GM03348 (cell line): ENCODE data around the gene TNFRSF18.

Source experiments
- DNase-seq: peaks from one replicate; pipeline ENCODE4 v3.0.0; 2012; ENCODE audit warnings: low spot score

Gene TNFRSF18

DNA sequence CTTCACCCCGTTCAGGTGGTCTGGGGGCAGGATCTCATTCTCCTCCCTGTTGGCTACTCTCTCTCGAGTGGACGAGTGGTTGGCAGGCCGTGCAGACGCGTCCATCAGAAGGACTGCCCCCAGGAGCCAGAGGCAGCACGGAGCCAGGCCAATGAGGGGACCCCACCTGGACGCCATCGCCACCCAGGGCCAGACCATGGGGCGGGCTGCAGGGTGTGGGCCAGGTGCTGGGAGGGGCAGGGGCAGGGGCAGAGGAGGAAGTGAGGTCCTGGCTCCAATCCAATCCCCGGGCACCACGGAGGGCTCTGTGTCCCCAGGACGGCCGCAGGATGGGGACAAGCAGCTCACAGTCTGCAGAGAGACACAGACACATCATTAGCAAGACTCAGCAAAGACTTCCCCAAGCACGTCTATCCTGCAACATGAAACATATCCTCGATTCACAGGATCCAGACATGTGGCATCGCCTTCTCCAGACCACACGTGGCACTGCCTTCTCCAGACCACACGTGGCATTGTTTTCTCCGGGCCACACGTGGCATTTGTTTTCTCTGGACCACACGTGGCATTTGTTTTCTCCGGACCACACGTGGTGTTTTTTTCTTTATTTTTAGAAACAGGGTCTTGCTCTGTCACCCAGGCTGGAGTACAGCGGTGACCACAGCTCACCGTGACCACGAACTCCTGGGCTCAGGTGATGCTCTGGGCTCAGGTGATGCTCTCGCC, 22.4 kb upstream of the TNFRSF18 start:
- DNase-seq = no peak

DNA sequence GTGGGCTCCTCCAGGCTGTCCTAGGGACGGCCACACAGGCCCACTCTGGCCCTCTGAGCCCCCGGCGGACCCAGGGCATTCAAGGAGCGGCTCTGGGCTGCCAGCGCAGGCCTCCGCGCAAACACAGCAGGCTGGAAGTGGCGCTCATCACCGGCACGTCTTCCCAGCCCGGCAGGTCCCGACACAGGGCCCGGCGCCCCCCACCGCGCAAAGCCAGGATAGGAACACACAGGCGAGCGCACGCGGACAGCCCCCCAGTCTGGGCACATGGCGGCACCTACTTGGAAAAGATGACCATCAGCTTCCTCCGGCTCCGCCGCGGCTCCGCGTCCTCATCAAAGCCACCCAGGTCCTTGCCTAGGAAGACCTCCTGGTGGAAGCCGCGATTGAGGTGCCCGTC, 21.8 kb upstream of the TNFRSF18 start:
- no peak for DNase-seq

DNA sequence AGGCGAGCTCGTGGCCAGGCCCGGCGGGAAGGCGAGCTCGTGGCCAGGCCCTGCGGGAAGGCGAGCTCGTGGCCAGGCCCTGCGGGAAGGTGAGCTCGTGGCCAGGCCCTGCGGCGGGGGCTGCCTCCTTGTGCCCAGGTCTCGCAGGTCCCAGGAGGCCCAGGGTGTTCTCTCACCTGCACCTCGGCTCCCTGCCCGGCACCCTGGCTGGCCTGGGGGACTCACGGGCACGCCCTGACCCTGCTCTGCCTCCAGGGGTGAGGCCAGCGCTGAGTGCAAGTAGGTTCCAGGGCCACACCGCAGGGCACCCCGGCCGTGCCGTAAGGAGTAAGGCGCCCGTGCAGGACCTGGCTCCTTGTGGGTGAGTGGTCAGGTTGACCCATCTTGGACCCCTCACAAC, 21.0 kb upstream of the TNFRSF18 start:
- DNase-seq = no peak

DNA sequence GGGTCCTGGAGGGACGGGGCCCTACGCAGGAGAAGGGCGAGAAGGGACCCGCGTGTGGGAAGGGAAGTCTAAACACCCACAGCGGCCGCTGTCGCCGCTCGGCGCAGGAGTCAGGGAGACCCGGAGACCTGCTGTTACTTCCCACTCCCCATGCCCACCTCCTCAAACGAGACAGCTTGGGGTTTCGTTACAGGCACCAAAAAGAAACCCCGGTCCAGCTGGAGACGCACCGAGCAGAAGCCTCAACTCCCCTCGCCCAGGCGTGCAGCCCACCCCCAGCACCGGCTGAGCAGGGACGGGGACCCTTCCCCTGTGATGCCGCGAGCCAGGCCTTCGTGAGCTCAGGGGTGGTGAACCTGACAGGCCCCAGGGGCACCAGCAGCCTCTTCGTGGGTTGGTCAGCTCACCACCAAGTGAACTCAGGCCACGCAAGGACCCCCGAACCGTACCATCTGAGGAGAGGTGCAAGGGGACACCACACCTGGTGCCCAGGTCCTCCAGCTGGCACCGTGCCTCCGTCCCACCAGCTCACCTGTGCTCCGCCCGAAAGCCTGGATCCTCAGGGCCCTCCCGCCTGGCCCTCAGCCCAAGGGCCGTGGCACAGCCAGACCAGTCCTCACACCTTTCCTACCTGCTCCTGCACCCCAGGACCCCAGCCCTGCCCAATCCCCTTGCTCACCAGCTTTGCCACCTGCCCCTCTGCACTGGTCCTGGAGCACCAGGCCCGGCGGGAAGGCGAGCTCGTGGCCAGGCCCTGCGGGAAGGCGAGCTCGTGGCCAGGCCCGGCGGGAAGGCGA, 20.4 kb upstream of the TNFRSF18 start:
- no peak for DNase-seq

DNA sequence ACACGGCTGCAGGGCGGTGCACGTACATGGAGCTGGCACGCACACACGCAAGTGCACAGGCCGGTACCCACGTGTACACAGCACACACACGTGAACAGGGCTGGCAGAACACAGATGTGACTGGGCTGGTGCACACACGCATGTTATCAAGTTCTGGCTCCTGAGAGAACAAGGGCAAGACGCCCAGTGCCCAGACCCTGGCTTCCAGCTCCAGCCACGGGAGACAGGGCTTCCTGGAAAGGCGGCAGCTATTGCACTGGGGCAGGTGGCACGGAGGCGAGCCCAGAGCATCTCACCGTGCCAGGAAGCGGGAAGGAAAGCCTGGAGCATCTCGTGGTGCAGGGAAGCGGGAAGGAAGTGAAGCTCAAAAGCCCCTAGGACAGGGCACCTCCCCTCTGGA, 19.5 kb upstream of the TNFRSF18 start:
- no peak for DNase-seq

DNA sequence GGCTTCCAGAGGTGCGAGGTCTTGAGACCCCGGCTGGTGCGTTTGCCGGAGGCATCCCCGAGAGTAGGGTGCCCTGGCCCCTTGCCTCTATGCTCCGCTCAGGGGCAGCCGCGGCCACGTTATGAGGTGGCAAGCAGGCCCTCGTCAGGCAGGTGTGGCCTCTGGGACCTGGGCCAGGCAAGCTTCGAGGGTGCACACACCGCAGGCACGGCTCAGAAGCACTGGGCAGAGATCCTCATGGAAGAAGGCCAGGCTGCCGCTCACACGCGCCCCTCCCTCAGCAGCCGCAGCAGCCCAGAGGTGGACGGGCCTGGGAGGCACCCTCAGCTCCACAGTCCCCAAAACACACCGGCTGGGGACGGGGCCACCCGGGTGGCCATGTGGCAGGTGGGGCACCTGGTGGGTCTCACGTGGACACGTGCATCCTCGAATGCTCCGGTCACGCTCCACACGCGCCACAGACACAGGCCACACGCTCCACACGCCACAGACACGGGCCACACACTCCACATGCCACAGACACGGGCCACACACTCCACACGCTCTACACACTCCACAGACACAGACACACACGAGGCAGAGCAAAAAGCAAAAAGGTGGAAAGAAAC, 18.9 kb upstream of the TNFRSF18 start:
- no peak for DNase-seq

DNA sequence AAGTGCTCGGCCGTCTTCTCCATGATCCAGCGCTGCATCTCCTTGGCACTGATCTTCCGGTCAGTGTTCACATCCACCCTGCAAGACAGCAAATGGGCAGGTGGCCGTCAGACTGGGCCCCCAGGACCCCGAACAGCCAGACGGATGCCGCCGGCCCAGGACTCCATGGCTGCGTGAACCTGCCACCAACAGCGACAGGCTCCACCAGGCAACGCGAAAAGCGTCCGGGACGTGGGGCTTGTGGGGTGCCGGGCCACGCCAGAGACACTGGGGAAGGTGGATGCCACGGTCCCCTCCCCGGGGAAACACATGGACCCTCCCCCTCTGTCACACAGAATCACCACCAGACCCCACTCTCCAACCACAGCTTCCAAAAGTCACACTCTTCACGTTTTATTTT, 17.5 kb upstream of the TNFRSF18 start:
- no peak for DNase-seq

DNA sequence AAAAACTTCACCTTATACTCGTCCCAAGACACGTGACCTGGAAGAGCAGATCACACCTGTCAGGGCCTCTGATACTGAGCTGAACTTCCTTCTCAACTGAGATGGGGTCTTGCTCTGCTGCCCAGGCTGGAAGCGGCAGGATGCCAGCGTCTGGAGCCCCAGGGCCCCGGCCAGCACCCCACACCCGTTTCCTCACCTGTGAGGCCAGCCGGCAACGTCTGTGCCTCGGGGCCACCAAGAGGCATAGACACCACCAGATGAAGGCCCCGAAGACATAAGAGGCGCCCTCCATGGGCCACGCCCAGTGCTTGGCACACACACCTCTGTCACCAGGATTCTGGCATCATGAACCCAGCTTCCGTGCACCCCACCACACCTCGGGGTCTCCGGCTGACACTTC, 16.9 kb upstream of the TNFRSF18 start:
- DNase-seq = no peak

DNA sequence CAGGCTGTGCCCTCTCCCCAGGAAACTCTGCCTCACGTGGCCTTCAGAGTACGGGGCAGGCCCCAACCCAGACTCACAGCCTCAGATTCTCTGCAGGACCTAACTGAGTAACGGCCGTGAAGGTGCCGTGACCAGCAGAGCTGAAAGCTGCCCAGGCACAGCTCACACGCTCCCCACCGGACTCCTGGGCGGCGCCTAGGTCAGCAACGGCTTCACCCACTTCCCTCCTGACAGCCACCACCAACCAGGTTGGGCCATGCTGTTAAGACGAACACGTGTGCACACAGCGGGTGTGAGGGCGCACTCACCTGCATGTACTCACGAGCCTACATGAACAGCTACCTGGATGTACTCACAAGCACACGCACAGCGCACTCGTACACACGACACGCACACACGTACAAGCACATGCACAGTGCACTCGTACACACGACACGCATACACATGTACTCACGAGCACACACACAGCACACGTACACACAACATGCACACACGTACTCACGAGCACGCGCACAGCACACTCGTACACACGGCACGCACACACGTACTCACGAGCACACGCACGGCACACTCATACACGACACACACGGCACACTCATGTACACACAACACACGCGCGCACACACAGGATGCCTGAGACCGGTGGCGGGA, 16.3 kb upstream of the TNFRSF18 start:
- DNase-seq = no peak

DNA sequence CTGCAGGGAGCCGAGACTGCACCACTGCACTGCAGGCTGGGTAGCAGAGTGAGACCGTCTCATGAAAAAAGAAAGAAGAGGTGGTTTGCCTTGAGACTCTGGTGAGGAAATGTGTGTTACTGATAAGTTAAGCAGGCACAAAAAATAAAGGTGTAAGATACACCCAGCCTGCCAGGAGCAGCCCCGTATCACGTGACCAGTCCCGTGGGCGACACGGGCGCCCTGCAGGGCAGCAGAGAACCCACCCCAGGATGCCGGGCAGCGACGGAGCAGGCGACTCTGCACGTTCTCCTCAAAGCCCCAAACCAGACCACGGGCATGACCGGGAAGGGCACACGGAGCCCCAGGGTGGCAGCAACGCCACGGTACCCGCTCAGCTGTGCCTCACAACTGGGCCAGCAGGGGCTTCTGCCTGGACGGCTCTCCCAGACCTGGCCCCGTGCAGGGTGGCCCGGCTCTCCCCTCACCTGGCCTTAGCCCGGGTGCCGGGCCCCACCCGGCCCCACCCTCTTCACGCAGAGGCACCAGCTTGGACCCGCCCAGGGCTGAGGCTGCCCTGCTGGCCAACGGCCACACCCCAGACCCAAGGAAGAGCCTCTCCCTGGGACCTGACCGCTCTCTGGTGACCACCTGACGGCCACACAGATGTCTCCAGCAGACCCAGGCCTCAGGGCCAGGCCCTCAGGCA, 15.6 kb upstream of the TNFRSF18 start:
- no peak for DNase-seq

DNA sequence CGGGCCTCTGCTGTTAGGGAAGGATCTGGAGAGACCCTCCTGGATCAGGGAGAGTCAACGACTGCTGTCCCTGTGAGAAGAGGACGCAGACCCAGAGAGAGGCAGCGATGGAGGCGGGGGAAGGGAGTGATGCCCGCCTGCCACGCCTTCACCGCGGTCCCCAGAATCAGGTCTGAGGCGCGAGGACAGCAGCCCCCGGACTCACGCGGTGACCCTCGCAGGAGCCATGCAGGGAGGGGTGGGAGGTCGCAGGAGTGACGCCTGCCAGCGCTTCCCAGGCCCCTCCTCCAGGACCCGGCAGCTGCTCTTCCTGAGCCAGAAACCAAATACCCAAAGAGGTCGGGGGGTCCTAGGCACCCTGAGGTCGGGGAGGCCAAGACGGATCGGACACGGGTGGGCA, 13.8 kb upstream of the TNFRSF18 start:
- DNase-seq = no peak

DNA sequence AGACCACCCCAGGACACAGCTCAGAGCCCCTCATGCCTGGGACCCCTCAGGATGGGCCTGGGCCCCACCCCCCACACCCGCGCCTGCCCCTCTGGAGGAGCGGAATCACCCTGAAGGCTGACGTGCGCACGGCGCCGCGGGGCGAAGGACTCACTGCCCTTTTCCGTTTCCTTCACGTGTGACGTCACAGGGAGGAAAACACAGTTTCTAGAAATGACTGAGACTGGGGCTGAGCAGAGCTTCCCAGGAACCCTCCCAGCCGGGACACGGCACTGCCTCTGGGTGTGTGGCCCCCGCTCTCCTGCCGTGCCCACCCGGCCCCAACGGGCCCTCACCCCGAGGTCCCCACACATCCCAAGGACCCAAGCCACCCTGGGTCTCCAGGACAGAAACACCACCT, 12.9 kb upstream of the TNFRSF18 start:
- no peak for DNase-seq

DNA sequence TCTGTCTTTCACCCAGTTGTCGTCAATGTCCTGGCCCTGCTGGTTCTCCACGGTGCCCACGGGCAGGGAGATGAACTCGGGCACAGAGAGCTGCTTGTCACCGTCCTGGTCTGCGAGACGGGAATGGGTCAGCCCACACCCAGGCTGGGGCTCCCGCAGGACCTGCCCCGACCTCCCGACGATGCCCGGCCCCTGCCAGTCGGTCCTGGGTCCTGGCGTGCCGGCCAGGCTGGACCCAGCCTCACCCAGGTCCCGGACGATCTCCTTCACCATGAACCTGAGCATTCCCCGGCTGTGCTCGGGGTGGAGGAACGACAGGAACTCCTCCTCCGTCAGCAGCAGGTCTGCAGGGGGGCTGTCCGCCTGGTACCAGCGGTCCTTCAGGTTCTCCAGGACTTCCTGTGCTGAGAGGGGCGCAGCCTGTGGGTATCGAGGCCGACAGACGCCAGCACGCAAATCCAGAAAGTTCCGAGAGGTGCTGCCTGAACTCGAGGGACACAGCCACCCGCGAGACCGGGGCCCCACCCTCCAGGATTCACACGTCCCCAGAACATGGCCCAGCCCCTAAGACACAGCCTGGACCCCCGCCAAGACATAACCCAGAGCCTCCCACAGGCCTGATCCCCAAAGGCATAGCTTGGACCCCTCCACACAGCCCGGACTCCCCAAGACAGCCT, 12.3 kb upstream of the TNFRSF18 start:
- DNase-seq = no peak

DNA sequence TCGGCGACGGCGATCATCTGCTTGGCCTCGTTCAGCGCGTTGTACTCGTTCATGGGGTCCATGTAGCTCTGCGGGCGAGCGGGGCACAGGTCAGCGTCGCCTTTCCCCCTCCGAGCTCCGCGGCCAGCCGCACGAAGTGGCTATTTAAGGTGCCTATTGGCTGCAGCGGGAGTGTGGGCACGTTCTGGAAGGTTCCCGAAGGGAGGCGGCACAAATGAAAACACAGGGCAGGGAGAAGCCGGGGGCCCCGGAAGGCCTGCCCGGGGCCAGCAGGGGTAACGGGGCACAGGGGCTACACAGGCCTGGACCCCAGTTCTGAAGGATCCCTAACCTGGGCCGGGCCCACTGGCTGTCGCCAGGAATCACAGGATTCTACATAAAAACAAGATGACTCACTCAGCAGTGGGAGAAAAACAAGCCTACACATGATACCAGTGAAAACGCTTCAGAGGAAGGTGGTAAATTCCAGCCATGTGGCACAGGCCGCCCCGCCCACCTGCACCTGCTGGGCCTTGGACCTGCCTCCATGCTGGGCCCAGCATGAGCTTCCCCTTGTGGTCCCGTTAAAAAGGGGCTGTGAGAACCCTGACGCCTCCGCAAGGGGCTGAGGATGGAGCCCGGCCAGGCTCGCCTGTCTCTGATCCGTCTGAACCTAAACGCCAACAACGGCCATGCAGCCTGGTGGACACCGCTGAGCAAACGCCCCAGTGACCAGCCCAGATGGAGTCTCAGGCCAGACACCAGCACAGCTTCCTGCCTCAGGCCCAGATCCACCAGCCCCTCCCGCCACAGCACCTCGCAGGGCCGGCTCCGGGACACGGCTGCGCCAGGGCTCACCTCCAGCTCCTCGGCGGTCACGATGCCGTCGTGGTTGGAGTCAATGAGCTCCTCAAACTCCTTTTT, 11.5 kb upstream of the TNFRSF18 start:
- no peak for DNase-seq

DNA sequence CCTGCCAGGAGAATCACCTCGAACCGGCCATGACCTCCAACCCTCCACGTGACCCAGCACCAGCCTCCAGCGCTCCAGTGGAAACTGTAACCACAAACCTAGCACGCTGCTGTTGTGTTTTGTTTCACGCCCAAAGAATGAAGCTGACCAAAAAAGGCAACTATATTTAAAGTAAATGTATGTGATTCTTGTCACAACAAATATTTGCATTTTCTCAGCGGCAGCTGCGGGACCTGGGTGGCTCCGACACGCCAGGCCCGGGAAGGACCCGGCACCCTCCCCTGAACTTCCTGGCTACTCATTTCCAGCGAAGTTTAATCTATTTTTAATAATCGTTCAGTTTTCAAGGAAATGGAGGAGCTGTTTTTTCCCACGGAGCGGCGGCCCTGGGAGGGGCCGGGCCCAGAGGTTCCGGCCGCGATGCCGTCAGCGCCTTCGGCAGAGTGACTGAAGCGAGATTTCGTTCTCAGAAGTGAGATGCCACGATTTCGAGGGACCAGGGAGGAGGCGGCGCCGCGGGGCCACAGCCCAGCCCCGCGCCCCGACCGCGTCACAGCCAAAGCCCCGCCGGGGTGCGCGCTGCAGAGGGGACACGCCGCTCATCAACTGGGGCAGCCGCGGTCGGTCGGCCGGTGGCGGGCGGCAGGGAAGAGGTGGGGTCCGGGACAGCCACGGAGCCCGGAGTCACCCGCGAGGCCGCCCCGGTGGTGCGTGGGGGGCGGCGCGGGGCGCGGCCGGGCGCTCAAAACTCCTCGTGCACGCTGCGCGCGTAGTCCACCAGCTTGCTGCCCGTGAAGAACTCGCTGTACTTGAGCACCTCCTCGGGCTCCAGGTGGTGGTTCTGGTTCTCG, 10.6 kb upstream of the TNFRSF18 start:
- DNase-seq = no peak

DNA sequence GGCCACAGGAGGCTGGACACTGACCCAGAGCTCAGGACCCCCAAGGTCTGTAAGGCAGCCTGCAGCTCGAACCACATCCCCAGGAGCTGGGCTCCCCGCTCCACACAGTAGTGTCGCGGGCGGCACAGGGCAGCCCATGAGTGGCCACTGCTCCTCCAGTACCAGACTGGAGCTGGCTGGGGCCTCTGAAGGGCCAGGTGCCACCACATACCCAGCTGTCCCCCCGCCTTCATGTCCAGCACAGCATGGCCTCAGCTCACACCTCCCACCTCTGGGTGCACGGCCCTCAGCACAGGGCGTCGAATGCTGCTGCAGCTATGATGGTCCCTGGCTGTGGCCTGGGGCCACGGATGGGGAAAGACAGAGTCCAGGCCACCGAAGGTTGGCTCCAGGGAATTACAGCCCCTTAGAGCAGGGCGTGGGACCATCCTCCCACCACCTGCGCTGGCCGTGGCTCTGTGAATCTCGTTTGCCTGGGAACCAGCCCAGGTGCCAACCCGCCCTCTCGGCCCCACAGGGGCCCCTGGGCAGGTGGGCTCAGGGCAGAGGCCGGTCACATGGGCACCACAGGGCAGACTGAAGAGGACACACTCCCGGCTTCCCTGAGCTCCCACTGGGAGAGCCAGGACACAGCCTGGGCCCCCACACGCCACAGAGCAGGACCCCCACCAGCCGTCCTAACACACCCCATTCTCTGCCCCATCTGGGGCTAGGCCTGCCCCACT, 9.7 kb upstream of the TNFRSF18 start:
- DNase-seq = no peak

DNA sequence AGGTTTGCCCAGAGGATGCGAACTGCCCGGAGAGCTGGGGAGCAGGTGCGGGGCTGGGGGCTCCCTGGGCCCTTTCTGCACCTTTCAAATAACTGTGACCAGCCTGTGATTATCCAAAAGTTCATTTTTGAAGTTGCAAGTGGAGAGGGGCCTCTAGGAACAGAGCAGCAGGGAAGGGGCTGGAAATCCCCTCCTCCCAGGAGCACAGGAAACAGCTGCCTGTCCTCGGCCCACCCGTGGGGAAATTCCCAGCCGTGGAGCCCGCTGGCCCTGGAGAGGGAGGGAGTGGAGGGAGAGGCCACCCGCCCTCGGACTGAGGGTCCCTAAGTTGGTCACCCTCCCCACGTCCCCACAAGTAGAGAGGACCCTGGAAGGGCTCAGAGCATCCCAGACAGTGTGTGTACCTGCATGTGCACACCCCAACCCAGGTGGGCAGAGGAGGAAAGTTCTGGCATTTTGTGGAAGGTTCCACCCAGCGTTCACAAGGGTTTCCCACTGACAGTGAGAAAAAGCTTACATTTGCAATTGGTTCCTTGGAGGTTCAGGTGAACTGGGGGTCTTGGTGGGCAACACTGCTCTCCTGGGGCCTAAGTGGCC, 8.8 kb upstream of the TNFRSF18 start:
- no peak for DNase-seq
